AG09319 (cell line): ENCODE data around the gene PTH1R.

ENCODE experiments used
- DNase-seq: peaks from one replicate; pipeline ENCODE4 v3.0.0-alpha.2; 2010; ENCODE audit warnings: low read depth; ENCODE audit errors: extremely low read depth
- TF ChIP-seq, protein P1 (sequence below): IDR thresholded peaks from 2 replicates; pipeline ENCODE4 v1.5.1; 2011; ENCODE audit warnings: low read depth, mild to moderate bottlenecking, inconsistent platforms, low read length, moderate library complexity

Gene PTH1R

DNA sequence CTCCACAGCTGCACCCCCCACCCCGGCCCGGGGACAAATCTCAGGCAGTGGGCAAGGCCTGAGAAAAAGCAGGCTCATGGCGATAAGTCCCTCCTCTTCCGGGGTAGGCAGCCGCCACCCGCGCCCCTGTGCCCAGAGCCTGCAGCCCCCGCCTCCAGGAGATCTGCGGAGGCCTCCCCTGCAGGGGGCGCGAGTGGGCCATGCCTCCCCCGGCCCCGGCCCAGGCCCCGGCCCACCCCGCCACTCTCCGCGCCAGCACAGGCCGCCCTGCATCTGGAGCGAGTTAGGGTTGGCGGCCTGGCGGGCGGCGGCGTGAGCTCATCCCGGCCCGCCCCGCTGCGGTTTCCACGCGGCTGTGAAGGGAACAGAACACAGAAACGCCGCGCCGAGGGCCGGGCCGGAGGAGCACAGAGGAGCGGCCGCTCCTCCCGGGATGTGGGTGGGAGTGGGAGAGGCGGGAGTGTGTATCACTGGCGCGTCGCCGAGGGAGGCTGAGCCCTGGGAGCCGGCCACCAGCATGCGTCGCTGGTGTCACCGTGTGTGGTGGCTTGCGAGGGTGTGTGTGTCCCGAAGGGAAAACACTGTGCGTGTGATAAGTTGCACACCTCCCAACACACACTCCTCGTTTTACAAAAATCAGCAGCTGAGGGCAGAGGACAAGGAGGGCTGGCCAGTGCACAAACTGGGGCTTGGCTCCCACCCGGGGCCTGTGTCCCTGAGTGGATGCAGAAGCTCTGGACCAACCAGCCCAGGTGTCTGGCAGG lies 31.5 kb upstream of the PTH1R start:
- DNase-seq, result peak; percentile 48
- TF ChIP-seq, protein P1, sequence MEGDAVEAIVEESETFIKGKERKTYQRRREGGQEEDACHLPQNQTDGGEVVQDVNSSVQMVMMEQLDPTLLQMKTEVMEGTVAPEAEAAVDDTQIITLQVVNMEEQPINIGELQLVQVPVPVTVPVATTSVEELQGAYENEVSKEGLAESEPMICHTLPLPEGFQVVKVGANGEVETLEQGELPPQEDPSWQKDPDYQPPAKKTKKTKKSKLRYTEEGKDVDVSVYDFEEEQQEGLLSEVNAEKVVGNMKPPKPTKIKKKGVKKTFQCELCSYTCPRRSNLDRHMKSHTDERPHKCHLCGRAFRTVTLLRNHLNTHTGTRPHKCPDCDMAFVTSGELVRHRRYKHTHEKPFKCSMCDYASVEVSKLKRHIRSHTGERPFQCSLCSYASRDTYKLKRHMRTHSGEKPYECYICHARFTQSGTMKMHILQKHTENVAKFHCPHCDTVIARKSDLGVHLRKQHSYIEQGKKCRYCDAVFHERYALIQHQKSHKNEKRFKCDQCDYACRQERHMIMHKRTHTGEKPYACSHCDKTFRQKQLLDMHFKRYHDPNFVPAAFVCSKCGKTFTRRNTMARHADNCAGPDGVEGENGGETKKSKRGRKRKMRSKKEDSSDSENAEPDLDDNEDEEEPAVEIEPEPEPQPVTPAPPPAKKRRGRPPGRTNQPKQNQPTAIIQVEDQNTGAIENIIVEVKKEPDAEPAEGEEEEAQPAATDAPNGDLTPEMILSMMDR, result peak; percentile 37

GRCh38 chr3:46846624-46847542 lies 30.6 kb upstream of the PTH1R start:
- no peak for DNase-seq
- TF ChIP-seq, protein P1, result no peak

- DNase-seq, result no peak
- TF ChIP-seq, protein P1, result no peak
Measured at GRCh38 chr3:46847744-46848143, 29.8 kb upstream of the PTH1R start.

DNA sequence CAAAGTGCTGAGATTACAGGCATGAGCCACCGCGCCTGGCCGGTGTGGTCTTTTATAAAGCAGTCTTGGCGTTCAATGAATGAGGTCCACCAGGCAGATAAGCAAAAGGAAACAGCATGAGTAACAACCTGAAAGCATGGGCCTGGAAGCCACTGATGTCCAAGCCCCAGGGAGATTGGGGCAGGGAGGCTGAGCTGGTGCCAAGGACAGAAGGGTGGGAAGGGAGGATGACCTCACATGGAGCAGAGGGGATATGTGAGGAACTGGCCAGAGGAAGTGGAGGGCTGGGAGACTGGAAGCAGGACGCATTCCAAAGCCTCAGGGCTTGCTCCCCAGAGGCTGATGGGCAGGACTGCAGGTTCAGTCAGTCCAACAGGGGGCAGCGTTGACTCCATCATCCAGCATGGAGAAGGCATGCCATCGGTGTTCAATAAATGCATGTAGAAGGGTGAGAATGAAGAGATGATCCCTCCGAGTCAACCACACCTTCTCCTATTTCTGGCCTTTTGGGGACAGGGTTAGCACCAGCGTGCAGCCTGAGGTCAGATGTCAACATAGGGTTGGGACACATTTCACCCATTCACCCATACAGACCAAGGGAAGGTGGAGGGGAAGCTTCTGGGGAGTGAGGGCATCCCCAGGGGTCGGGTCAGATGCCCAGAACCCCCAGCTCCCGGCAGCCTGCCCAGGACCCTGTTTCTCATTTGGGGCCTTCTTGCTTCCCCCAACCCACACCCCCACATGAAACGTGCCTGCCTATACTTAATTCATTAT lies 29.1 kb upstream of the PTH1R start:
- TF ChIP-seq, protein P1, result peak; percentile 28
- no peak for DNase-seq

DNA sequence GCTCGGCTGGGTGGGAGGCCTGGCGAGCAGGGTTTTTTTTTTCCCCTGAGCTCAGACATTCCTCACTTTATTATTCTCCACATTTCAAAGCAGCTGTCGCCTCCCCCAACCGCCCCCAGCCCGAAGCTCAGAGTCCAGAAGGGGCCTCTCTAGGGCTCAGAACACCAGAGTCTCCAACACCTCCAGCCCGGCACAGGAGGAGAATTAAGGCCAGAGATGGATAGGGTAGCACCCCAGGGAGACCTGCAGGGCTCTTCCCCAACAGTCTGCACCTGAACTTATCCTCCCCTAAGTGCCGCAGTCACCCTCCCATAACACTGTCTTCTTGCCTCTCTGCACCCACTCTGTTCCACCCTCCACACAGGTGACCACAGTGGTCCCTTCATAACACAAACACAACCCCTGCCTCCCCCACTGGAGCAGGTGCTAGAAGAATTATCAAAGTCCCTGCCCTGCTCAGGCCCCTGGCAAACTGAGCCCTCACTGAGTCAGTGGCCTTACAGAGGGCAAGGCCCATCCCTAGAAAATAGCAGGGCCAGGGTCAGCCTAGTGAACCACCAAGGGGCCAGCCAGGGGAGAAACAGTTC lies 28.4 kb upstream of the PTH1R start:
- DNase-seq, result no peak
- TF ChIP-seq, protein P1, result no peak

DNA sequence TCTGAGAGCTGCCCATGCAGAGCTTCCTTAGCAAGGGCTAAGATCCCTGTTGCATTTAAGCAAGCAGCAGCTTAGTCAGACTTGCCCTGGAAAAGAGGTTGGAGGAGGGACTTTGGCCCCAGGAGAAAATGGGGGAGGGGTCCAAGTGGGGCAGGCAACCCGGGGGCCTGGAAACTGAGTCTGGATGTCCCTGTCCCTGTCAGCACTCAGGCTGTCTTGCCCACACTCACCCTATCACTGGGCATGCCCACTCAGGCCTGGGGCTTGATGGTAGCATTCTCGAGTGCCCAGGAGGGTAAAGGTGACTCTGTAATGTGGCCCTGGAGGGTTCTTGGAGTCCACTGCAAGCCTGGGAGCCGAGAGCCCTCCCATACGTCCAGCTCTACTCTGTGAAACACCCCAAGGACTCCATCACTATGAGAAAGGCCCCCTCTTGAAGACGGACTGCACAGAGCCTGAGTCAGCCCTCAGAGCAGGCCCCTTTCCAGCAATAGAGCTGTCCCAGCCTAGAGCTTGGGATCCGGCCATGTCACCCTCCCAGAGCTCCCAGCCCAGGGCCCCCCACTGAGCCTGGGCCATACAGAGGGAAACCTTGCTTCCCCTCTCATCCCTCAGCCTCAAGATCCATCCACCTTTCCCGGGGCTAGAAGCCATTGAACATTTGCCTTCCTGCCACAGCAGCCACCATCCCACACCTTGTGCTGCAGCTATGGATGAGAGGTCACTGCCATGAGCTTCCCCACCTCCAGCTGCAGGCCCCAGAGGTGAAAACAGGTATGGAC lies 27.6 kb upstream of the PTH1R start:
- no peak for DNase-seq
- TF ChIP-seq, protein P1, result no peak
